Measurements from ENCODE around the gene DIAPH1.

DIAPH1 gene

GRCh38 chr5:141506381-141507155 lies 112.2 kb downstream of the DIAPH1 start:
- DNase-seq (ENCODE audit: low spot score): no peak

DNA sequence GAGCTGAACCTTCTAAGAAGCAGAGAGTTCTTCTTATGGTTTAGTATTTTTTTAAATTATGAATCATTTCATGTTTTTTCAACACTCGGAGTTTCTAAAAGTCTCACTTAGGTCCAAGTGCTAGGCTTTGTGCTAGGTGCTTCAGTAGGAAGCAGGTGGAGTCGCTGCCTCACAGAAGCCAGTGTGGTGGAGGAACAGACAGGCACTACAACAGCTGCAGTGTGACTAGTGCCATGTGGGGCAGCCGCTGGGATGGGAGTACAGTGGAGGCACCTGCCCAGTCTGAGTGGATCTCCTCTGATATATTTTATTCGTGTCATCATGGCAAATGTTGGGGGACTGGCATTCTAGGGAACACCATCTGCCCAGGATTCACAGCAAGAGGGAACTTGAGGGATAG lies 114.6 kb downstream of the DIAPH1 start:
- no peak for DNase-seq (ENCODE audit: low spot score)

- no peak for DNase-seq (ENCODE audit: low spot score)
These were observed 115.1 kb downstream of the DIAPH1 start for GRCh38 chr5:141503681-141504080.

DNA sequence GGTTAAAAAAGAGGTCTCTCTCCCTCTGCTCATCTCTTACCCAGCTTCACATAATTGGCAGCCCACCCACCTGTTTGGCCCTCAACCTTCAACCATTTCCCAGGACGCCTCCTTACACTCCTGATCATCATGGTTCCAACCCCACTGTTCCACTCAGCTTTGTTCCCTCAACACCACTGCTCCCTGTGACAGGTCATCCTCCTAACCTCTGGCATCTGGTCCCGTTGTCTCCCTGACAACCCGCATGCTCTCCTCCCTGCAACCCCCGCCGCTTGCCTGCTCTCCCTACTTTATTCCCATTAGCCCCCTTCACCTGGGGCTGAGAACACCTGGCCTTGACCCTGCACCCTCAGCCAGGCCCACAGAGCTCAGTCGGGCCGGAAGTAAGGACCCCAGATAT lies 117.0 kb downstream of the DIAPH1 start:
- DNase-seq (ENCODE audit: low spot score): no peak

DNA sequence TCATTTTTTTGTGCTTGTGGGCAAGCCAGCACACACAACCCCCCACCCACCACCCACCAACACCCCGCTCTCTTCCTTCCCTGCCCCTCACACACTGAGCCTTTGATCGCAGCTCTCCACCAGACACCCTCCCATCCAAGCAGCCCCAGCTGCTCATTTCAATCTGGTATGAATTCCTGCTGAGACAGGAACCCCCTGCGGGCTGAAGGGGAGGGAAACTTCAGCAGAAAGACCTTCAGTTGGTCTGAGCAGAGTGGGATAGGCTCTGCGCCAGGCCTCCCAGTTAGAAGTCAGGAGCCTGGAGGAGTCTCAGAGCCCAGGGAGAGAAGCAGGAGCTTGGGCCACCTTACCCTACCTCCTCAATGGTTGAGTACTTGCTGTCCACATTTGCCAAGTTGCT lies 122.8 kb downstream of the DIAPH1 start:
- no peak for DNase-seq (ENCODE audit: low spot score)

- DNase-seq (ENCODE audit: low spot score): no peak
These were observed 123.4 kb downstream of the DIAPH1 start for GRCh38 chr5:141495453-141495811.

DNA sequence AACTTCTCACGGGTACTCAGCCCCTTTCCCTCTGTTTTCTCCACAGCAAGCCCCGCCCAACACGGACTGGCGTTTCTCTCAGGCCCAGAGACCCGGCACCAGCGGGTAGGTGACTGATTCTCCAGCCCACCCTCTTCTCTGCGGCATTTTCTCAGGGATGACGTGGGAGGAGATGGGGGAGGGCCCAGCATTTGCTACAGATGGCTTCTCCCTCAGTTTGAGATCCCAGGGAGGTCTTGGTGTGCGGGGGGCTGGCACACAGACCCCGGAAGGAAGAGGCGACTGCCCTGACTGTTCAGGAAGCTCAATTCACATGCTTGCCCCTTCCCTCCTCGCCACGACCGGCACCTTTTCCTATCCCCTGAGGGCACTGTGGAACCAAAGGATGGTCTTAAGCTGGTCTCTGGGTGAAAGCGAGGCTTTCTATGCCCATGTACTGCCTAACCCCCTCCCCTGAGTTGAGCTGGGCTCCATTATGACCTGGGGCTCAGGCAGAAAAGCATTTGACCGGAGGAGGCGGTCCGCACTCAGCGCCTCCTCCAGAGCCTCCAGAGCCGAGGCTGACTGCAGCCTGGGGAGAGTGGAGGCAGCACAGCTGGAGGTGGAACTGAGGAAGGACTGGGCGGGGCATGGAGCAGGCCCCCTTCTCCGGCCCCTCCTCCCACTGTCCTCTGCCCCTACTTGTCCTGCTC lies 123.9 kb downstream of the DIAPH1 start:
- DNase-seq (ENCODE audit: low spot score): no peak

DNA sequence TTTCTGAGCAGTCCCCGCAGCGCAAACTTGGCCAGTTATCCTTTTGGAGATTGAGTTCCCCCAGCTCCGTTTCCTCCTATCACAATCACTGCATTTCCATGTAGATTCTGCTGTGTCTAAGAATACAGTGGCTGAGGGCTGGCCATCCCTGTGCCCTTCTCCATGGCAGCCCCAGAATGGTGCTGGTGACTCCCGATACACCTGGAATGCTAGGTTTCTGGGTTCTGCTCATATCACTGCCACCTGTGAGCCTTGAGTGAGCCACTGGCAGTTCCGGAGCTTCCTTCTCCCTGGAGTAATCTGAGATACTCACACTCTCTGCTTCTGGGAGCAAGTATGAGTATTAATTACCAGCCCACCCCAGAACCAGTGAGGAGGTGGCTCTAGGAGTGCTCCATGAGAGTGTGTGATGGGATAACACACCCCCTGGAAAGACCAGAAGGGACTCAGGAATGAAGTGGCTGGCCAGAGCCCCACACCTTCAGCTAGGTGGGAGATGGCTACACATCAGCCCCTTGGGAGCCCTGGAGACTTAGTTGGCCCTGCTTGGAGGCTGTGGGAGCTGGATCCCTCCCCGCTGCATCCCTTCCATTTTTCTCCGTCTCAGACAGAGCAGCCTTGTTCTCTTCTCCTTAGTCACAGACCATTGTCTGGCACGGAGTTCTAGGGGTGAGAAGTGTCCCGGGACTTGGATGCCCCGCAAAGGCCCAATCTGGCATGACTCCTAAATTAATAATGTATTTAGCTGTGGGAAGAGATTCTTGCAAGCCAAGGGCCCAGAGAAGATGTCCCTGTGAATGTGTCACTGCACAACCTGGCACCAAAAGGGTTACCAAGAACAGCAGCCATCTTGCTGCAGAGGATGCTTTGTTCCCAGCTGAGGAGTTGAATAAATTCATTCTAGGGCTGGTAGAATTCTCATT lies 125.0 kb downstream of the DIAPH1 start:
- peak; percentile 61 for DNase-seq (ENCODE audit: low spot score)

DNA sequence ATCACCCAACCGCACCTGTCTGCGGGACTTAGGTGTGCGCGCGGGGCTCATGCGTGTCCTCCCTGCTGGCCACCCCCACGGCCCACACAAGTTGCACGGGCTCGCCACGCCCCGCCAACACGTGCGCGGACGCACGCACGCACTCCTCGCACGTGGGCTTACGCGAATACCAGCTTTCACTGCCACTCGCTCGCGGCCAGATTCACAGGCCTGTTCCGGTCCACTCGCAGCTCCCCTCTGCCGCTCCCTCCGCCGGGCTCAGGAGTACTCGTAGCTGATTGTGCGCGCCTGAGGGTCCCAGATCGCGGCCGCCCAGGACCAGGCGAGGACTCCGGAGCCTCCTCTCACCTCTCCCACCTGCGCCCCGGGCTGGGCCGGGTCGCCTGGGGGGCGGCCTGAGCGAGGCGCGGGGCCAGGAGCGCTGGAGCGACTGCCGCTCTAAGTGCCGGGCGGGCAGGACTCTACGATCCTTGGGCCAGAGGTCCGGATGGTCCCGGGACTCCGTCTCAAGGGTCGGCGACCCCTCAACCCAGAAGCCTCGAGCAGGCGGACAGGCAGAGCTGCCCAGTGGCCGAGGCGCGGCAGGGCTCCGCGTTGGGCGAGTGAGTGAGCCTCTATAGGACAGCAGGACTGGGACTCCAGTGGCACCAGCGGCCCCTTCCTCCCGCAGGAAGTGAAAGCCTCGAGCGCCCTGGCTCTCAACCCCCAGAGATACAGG lies 126.5 kb downstream of the DIAPH1 start:
- DNase-seq (ENCODE audit: low spot score): no peak

- DNase-seq (ENCODE audit: low spot score): no peak
These were observed 127.3 kb downstream of the DIAPH1 start for GRCh38 chr5:141491323-141492167.

- no peak for DNase-seq (ENCODE audit: low spot score)
These were observed 128.0 kb downstream of the DIAPH1 start for GRCh38 chr5:141490771-141491170.

GRCh38 chr5:141490271-141490670 lies 128.5 kb downstream of the DIAPH1 start:
- no peak for DNase-seq (ENCODE audit: low spot score)

GRCh38 chr5:141489841-141490240 lies 129.0 kb downstream of the DIAPH1 start:
- no peak for DNase-seq (ENCODE audit: low spot score)

DNA sequence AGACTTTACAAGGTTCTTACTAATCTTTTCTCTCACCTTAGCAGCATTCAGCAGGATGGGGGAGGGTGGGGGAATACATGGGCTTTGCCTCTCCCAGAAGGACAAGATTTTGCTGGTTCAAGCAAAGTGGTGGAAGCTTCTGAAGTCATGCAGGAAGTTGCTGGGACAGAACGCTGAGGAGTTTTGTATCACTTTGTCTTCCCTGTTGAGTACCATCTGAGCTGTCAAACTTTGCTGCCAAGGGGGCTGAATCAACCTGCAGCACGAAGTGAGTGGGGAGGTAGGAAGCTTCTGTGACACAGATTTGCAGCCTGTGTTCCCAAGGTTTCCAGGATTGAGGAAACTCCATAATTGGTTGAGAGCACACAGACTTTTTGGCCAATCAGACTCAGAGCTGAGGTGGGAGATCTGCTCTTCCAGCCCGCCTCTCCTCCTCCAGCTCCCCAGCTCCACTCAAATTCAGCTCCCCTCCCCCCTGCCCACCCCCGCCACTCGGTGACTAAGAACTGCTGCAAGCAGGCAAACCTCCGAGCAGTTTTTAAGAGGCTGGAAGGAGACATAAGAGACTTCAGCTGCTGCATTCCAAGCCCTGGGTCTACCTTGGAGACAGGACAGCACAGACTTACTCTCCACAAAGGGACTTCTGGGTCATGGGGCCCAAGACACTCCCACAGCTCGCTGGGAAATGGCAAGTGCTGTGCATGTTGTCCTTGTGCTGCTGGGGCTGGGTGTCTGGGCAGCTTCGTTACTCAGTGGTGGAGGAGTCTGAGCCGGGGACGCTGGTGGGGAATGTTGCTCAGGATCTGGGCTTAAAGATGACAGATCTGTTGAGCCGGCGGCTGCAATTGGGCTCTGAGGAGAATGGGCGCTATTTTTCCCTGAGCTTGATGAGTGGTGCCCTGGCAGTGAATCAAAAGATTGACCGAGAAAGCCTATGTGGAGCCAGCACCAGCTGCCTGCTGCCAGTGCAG lies 129.9 kb downstream of the DIAPH1 start, which contains the start of gene PCDHGC5:
Gene PCDHGC5 (plus strand): TSS at position 491 of the 971 bp plus-strand sequence. CDS start 160 bp downstream, at position 651.
- peak; percentile 88 for DNase-seq (ENCODE audit: low spot score)

DNA sequence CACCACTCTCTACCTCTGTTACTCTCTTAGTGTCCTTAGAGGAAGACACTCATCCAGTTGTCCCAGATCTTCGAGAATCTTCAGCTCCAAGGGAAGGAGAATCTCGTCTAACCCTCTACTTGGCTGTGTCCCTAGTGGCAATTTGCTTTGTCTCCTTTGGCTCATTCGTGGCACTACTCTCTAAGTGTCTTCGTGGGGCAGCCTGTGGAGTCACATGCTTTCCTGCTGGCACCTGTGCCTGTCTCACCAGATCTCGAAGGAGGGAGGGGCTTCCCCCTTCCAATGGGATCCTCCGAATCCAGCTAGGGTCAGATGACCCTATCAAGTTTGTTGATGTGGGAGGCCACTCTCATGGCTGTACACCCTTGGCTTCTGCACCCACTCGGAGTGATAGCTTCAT lies 131.7 kb downstream of the DIAPH1 start:
- DNase-seq (ENCODE audit: low spot score): no peak

- DNase-seq (ENCODE audit: low spot score): no peak
These were observed 132.7 kb downstream of the DIAPH1 start for GRCh38 chr5:141486091-141486490.

DNA sequence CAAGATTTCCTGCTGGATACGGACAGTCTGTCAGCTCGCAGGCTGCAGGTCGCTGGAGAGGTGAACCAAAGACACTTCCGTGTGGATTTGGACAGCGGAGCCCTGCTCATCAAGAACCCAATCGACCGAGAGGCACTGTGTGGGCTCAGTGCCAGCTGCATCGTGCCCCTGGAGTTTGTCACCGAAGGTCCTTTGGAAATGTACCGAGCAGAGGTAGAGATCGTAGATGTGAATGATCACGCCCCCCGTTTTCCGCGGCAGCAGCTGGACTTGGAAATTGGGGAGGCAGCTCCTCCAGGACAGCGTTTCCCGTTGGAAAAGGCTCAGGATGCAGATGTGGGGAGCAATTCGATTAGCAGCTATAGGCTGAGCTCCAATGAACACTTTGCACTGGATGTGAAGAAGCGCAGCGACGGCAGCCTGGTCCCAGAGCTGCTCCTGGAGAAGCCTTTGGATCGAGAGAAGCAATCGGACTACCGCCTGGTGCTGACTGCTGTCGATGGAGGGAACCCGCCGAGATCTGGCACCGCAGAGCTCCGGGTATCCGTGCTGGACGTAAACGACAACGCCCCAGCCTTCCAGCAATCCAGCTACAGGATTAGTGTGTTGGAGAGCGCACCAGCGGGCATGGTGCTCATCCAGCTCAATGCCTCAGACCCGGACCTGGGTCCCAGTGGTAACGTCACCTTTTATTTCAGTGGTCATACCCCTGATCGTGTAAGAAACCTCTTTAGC lies 133.3 kb downstream of the DIAPH1 start:
- DNase-seq (ENCODE audit: low spot score): no peak

DNA sequence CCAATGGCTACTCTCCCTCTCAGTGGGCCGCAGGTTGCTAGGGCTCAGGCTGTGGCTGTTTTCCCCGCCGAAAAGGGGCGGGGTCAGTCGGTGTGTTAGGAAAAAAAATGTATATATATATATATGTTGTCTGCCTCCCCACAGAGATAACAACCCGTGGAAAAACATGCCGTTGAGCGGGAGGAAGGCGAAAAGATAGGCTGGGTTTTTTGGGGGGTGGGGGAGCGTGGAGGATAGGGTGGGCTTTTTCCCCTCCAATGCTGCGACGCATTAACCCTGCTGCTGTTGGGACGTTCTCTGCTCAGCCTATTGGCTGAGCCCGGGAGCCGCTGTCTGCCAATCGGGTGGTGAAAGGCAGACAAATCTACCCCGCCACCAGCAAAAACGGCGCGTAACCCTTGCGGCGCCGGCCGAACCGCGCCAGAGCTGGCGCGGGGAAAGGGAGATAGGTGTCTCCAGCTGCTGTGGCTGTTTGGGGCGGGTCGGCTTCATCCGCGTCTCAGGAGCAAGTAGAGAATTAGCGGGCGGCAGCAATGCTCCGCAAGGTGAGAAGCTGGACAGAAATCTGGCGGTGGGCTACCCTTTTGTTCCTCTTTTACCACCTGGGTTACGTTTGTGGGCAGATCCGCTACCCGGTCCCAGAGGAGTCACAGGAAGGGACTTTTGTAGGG lies 134.0 kb downstream of the DIAPH1 start, which contains the start of gene PCDHGC4:
Gene PCDHGC4 (plus strand): TSS at position 390 of the 671 bp plus-strand sequence. CDS start 144 bp downstream, at position 534.
- peak; percentile 57 for DNase-seq (ENCODE audit: low spot score)
